Myocyte (in vitro differentiated cells): ENCODE results near the gene TOP2A. TPM values are rescaled to one million over a fixed set of nuclear protein-coding genes. Genes with fewer than 3 reads are reported as not detected.

Experiments
- DNase-seq: peaks from one replicate; pipeline ENCODE4 v3.0.0-alpha.2; 2012; ENCODE audit warnings: low read depth
- total RNA-seq: library from RNA; depleted of rRNA; stranded (reverse); fragments of >200 nt; gene quantifications from 2 replicates; pipeline ENCODE4 v1.2.3, GENCODE V29; 2014

TOP2A gene
- total RNA-seq, 1 donor from 2014 or later, result 2.3 TPM

DNA sequence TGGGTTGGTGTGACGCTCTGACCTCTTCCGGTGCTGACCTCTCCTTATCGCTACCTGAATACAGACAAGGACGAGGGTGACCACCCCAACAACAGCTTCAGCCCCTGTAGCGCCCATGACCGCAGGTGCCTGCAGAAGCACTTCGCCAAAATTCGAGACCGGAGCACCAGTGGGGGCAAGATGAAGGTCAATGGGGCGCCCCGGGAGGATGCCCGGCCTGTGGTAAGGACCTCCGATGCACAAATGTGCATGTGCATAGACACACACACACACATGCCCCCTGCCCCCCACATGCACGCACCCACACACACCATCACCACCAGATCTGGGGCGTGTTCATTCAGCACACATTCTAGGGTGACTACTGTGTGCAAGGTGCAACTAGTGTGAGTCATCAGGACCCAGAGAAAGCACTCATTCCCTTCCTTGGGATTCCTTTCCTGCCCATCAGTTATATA is 35.3 kb upstream of the TOP2A start:
- DNase-seq, result no peak

- DNase-seq, result peak; percentile 49
Measured at GRCh38 chr17:40452216-40452787, 34.6 kb upstream of the TOP2A start.

GRCh38 chr17:40451420-40451819 is 33.7 kb upstream of the TOP2A start:
- no peak for DNase-seq

DNA sequence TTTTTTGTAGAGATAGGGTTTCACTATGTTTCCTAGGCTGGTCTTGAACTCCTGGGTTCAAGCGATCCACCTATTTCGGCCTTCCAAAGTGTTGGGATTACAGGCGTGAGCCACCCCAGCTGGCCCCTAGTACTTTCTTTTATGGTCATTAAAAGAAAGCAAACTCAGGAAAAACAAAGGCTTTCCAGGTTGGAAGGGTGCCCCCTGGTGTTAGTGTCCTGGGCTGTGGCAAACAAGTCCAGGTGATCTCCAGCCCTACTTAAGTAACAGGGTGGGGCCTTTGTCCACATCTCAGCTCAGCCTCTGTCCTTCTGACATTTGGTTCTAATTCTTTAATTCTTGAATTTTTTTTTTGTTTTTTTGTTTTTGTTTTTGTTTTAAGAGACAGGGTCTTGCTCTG is 32.5 kb upstream of the TOP2A start:
- DNase-seq, result no peak

- DNase-seq, result no peak
Measured at GRCh38 chr17:40448639-40449261, 31.1 kb upstream of the TOP2A start.

- no peak for DNase-seq
Measured at GRCh38 chr17:40448213-40448638, 30.5 kb upstream of the TOP2A start.

GRCh38 chr17:40447806-40448205 is 30.1 kb upstream of the TOP2A start:
- DNase-seq, result no peak

DNA sequence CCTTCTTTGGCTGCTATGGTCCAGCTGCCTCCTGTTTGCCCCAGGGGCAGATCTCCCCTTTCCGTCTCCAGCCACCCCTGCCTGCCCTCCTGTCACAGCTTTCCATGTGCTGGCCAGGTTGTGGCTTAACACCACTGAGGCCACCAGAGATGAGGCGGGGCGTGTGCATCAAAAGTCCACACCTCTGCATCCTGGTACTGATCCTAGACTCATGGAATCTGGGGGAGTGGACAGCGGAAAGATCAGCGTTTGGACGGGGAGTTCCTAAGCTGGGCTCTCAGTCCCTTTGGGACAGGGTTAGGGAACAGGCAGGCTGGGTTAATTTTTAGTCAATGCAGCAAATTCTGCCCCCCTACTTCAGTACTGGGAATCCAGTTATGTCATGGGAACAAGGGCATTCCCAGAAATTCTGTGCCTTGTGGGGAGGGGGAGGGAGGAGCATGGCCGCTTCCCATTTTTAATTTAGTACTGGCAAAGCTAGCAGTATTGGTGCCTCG is 29.5 kb upstream of the TOP2A start:
- DNase-seq, result no peak

- DNase-seq, result no peak
Measured at GRCh38 chr17:40445751-40446468, 28.2 kb upstream of the TOP2A start.

DNA sequence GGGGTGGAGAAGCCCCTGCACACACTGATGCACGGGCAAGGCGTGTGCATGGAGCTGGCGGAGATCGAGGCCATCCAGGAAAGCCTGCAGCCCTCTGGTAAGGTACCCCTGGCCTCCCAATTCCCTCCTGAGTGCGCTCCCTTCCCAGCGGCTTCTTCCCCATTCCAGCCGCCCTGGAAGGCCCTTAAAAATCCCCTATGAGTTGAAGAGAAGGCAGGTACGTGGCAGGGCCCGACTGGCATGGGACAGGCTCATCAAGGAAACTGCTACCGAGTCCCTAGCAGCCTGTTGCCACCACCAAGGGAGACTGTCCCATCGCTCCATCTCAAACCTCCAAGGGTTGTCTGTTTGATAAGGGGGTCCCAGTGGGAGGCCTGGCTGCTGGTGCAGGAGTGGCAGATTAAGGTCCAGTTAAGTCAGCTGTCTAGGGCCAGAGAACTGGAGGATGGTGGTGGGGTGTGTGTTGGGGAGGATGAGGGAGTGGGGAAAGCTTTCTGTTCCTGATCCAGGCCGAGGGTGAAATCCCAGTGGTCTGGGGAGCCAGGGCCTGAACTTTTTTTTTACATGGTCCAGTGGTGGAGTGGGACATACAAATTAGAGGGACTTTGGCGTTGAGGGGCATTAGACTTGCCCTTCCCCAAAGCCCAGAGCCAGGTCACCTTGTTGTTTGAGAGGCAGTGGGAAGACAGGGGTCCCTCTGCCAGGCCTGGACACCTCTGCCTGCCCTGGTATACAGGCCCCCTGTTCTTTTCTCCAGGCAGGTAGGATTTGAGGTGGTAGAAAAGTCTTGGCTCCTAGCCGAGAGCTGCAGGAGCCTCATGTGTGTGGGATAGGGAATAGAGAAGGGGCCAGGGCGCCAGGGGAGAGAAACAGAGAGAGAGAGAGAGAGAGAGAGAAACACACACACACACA is 26.5 kb upstream of the TOP2A start:
- no peak for DNase-seq

GRCh38 chr17:40443196-40443987 is 25.7 kb upstream of the TOP2A start, which contains the start of gene IGFBP4:
Gene IGFBP4, plus strand, starts transcription at chr17:40443450. Its CDS starts 286 bp downstream, at chr17:40443736.
- DNase-seq, result peak; percentile 80

DNA sequence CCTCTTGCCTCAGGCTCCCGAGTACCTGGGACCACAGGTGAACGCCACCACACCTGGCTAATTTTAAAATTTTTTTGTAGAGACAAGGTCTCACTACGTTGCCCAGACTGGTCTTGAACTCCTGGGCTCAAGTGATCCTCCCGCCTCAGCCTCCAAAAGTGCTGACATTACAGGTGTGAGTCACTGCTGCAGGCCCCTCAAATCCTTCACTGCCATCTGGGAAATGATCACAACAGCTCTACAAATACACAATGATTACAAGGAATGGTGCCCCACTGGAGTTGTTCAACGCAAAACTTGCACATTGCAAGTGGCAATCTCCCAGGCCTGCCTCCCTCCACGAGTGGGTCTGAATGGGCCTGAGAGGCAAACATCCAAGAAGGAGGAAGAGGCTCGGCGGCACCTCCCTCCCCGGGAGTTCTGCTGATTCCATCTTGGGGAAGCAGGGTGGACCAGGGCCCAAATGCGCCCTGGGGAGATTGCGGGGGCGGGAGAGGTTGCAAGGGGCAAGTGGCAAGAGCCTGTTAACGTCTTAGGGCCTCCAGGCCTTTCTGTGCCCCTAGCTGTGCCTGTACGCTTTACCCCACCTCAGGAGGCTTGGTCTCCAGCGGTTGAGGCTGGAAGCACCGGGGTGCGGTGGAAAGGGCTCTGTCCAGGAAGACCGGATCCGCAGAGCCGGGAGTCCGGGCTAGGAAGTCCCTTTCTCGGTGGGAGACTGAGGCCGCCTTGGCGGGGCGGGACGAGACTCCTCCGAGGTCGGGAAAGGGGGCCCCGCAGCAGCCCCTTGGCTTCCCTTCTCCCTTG is 24.9 kb upstream of the TOP2A start:
- DNase-seq, result no peak

DNA sequence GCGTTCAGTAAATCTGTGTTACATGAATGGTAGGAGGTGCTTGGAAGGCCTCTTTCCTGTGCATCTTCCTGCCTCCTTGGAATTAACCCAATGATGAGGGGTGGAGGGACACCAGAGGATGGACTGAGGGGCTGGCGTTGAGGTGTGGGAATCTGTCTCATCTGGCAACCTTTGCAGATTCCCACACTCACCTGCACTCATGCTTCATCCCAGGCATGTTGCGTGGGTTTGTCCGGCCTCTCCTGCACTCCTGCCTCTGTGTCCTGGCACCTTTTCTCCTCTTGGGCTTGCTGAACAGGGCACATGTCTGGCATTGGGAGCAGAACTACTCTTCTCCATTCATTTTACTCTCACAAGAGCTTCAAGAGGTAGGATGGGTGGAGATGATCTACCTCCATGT is 22.5 kb upstream of the TOP2A start:
- DNase-seq, result no peak

GRCh38 chr17:40437095-40437732 is 19.5 kb upstream of the TOP2A start:
- DNase-seq, result no peak

DNA sequence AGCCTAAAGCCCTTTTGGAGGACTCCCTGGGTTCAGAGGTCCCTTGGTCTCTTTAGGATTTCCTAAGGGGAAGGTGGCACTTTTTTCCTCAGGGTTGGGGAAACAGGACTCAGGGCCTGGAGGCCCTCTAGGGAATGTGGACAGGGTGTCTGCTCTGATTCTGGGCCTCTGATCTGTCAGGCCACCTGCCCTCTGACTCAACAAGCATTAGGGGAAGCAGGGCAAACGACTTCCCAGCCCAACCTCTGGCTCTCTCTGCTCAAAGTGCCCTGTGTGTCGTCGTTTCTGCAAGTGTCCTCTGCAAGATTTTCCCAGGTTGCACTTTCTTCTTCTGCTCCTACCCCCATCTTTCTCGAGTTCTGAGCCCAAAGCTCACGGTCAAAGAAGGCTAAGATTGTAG is 18.9 kb upstream of the TOP2A start:
- DNase-seq, result no peak

DNA sequence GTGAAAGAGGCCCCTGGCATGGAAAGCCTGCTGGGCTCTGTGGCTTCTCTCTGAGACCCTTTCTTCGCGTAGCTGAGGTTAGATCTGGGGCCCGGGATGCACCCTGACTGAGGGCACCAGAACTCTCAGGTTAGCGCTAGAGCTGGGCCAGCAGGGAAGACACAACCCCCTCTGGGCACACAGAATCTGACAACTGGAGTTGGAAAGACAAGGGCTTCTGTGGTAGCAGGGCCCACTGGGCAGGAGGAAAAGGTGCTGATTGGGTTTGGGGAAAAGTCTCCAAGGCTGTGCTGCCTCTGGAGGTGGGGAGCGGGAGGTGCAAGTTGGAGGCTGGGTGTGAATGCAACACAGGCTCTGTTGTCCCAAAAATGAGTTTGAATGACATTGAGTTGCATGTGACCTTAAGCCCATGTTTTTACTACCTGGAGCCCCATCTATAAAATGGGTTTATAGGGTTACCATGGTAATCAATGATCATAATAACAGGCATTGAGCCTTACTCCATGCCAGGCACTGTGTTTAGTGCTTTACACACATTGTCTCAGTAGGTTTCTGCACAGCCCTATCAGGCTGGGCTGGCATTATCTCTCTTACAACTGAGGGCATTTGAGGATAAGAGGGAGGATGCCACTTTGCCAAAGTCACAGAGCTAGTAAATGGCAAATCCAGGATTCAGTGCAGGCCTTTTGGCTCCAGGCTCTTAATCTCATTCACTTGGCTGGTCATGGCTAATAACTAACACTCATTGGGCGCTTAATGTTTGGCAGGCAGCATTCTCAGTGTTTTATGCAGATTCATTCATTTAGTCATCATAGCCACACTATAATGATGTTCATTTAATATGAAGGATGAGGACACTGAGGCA is 16.1 kb upstream of the TOP2A start:
- DNase-seq, result no peak

- peak; percentile 23 for DNase-seq
Measured at GRCh38 chr17:40432864-40433528, 15.3 kb upstream of the TOP2A start.

- DNase-seq, result no peak
Measured at GRCh38 chr17:40431231-40431602, 13.5 kb upstream of the TOP2A start.
